ENCODE results near the gene TREH. TPM values are rescaled to one million over a fixed set of nuclear protein-coding genes. Genes with fewer than 3 reads are reported as not detected.

TREH gene
- total RNA-seq, 4 donors from 2014 or later: not detected

GRCh38 chr11:118641397-118642019 lies 37.9 kb downstream of the TREH start:
- H3K27me3 ChIP-seq: no peaks in the 10 kb centered on the region
- TF ChIP-seq EP300 (IDR thresholded peaks at IDR 0.05): no peak
- TF ChIP-seq, protein P1, sequence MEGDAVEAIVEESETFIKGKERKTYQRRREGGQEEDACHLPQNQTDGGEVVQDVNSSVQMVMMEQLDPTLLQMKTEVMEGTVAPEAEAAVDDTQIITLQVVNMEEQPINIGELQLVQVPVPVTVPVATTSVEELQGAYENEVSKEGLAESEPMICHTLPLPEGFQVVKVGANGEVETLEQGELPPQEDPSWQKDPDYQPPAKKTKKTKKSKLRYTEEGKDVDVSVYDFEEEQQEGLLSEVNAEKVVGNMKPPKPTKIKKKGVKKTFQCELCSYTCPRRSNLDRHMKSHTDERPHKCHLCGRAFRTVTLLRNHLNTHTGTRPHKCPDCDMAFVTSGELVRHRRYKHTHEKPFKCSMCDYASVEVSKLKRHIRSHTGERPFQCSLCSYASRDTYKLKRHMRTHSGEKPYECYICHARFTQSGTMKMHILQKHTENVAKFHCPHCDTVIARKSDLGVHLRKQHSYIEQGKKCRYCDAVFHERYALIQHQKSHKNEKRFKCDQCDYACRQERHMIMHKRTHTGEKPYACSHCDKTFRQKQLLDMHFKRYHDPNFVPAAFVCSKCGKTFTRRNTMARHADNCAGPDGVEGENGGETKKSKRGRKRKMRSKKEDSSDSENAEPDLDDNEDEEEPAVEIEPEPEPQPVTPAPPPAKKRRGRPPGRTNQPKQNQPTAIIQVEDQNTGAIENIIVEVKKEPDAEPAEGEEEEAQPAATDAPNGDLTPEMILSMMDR (IDR thresholded peaks at IDR 0.05): no peak
- no peak for TF ChIP-seq POLR2AphosphoS5 (IDR thresholded peaks at IDR 0.05)
- no peak for TF ChIP-seq POLR2A (IDR thresholded peaks at IDR 0.05; ENCODE audit: low read depth)
- H3K27ac ChIP-seq (replicated peaks in 1 of 4): no peak overlapping the region
- peaks cover 39 to 98% (median 91%) of the 10 kb centered on the region in 4 donors for H3K36me3 ChIP-seq
- no peaks in the 10 kb centered on the region for H3K9me3 ChIP-seq
- peaks cover 15 to 32% (median 31%) of the 10 kb centered on the region in 4 donors for H3K4me1 ChIP-seq
- 85% methylated on average over 11 of the region's 11 CpGs for WGBS
- no peak overlapping the region for H3K4me3 ChIP-seq
- DNase-seq (ENCODE audit: extremely low spot score): no peak
- intact Hi-C loops (cut with DNase I): no loop called here

DNA sequence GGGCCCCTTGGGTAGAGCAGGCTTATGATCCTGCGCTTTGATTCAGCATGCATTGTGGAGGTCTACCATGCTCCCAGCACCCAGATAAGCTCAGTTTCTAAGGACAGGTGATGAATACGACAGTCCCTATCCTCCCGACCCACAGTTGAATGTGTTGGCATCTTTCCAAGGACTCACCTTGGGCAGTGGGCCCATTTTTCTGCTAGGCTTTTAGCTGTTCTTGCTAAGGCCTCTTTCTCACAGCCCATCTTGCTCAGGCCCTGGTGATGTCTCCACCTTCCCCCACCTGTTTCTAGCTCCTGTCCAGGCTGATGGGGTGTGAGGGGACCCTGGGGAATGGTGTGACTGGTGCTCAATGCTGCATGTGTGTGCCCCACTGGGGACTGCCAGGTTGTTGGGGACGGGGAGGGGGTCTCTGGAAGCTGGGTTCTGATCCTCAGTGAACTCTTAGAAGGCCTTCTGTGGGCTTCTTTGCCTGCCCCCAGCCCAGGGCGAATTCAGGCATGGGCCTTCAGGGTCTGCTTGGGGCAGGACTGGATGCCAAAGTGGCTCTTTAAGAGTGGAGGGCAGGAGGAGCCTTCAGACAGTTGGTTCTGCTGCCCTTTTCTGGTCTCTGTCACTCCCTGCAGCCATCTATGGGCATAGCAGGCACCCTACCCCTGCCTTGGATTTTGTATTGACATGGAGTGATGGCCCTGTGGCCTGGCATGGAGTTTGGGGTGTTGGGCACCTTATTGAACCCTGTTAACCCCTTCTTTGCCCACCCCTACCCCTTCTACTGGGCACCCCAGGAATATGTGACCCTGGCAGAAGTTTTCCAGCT lies 38.9 kb downstream of the TREH start:
- Histone ChIP-seq H3K36me3 (peaks cover 35 to 100% (median 87%) of the 10 kb centered on the region in 4 donors), H3K27ac (replicated peaks in 1 of 4) (no peak overlapping the region), H3K27me3 (no peaks in the 10 kb centered on the region), H3K4me3 (no peak overlapping the region), H3K4me1 (peaks cover 21 to 40% (median 37%) of the 10 kb centered on the region in 4 donors), H3K9me3 (no peaks in the 10 kb centered on the region)
- DNase-seq (ENCODE audit: extremely low spot score): no peak
- WGBS: 68% methylated on average over 3 of the region's 5 CpGs
- TF ChIP-seq, protein P1 (IDR thresholded peaks at IDR 0.05): peak in 2 of 3 experiments; percentile 22 to 28
- TF ChIP-seq EP300 (IDR thresholded peaks at IDR 0.05): no peak
- TF ChIP-seq POLR2A (IDR thresholded peaks at IDR 0.05; ENCODE audit: low read depth): no peak
- peak in 1 of 2 donors; percentile 15 for TF ChIP-seq POLR2AphosphoS5 (IDR thresholded peaks at IDR 0.05)
- intact Hi-C loops (cut with DNase I): no loop called here

- H3K4me1 ChIP-seq: peaks cover 27 to 46% (median 42%) of the 10 kb centered on the region in 4 donors
- H3K27ac ChIP-seq (replicated peaks in 1 of 4): no peak overlapping the region
- H3K4me3 ChIP-seq: no peak overlapping the region
- H3K27me3 ChIP-seq: no peaks in the 10 kb centered on the region
- peaks cover 28 to 100% (median 80%) of the 10 kb centered on the region in 4 donors for H3K36me3 ChIP-seq
- 83% methylated on average over 4 of the region's 4 CpGs for WGBS
- intact Hi-C loops (cut with DNase I): no loop called here
- DNase-seq (ENCODE audit: extremely low spot score): no peak
- no peak for TF ChIP-seq POLR2A (IDR thresholded peaks at IDR 0.05; ENCODE audit: low read depth)
- TF ChIP-seq POLR2AphosphoS5 (IDR thresholded peaks at IDR 0.05): no peak
- TF ChIP-seq, protein P1 (IDR thresholded peaks at IDR 0.05): no peak
- no peak for TF ChIP-seq EP300 (IDR thresholded peaks at IDR 0.05)
- H3K9me3 ChIP-seq: no peaks in the 10 kb centered on the region
Observed at GRCh38 chr11:118639899-118640298, 39.6 kb downstream of the TREH start.

DNA sequence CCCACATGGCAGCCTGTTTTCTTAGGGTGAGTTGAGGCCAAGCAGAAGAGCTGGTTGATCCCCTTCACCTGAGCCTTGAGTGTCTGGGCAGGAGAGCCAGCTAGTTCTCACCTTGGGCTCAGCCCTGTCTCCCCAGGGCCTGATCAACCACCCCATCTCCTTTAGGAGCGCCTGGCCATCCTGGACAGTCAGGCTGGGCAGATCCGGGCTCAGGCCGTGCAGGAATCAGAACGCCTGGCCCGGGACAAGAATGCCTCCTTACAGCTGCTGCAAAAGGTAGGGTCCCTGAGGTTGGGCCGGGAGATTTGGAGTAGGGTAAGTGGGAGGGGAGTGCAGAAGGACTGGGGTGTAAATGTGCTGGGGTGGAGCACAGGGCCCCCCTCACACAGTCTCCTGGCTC lies 40.7 kb downstream of the TREH start:
- no peak overlapping the region for H3K4me3 ChIP-seq
- 80% methylated on average over 2 of the region's 6 CpGs for WGBS
- peaks cover 39 to 58% (median 54%) of the 10 kb centered on the region in 4 donors for H3K4me1 ChIP-seq
- H3K27me3 ChIP-seq: no peaks in the 10 kb centered on the region
- TF ChIP-seq, protein P1 (IDR thresholded peaks at IDR 0.05): no peak
- no peak for TF ChIP-seq POLR2AphosphoS5 (IDR thresholded peaks at IDR 0.05)
- TF ChIP-seq POLR2A (IDR thresholded peaks at IDR 0.05; ENCODE audit: low read depth): no peak
- no peak for TF ChIP-seq EP300 (IDR thresholded peaks at IDR 0.05)
- peaks cover 16 to 100% (median 69%) of the 10 kb centered on the region in 4 donors for H3K36me3 ChIP-seq
- H3K9me3 ChIP-seq: no peaks in the 10 kb centered on the region
- H3K27ac ChIP-seq (replicated peaks in 1 of 4): peak overlapping the region in 1 of 4 donors; percentile 27
- no peak for DNase-seq (ENCODE audit: extremely low spot score)
- intact Hi-C loops (cut with DNase I): no loop called here

Measured in esophagus muscularis mucosa (tissue), 4 donors.